T-helper 2 cell treated with Interferon-gamma antibody and Interleukin-4, amounts not matched to agents 100 ng/mL and 5 ng/mL, for 36 hours (primary cell): ENCODE results near the gene MAPK14. TPM values are rescaled to one million over a fixed set of nuclear protein-coding genes. Genes with fewer than 3 reads are reported as not detected.
"Not testable (repeated sequence)": the region's sequence is repeated elsewhere in the genome, so short reads cannot be mapped to it uniquely, and the experiment has no call there.

Experiments used
- intact Hi-C: fragments of 100-400 bp; cut with micrococcal nuclease; formaldehyde crosslinking; loops from one replicate; pipeline ENCODE4 v1.15.1; 2023
- total RNA-seq: library from RNA; stranded (reverse); gene quantifications from 2 replicates; pipeline ENCODE4 v1.2.3, GENCODE V29; 2022

Gene MAPK14
- 59.7 and 62.1 TPM in 2 replicates for total RNA-seq

GRCh38 chr6:36027501-36028087 lies at the start of gene MAPK14:
TSS of gene MAPK14 (plus strand) at chr6:36027808. CDS start at chr6:36028158, 350 bp downstream.
- intact Hi-C loops = loop anchor here (1.0 to 5.0 kb wide), 8 partner anchors 68 to 415 kb away; partner anchors contain the start of genes BRPF3, KCTD20 and PXT1

GRCh38 chr6:35980126-35980525 lies 47.5 kb upstream of the MAPK14 start:
- intact Hi-C loops = not testable (repeated sequence)

- intact Hi-C loops = no loop called here
These were observed 46.5 kb upstream of the MAPK14 start for GRCh38 chr6:35980991-35981645.

GRCh38 chr6:35984701-35985100 lies 42.9 kb upstream of the MAPK14 start:
- intact Hi-C loops = no loop called here

- intact Hi-C loops = not testable (repeated sequence)
These were observed 39.6 kb upstream of the MAPK14 start for GRCh38 chr6:35988047-35988446.

GRCh38 chr6:35993150-35993549 lies 34.5 kb upstream of the MAPK14 start:
- intact Hi-C loops = no loop called here

GRCh38 chr6:36000451-36000850 lies 27.2 kb upstream of the MAPK14 start:
- intact Hi-C loops = no loop called here

GRCh38 chr6:36015666-36016065 lies 11.9 kb upstream of the MAPK14 start:
- intact Hi-C loops = no loop called here

- intact Hi-C loops = no loop called here
These were observed 9.3 kb upstream of the MAPK14 start for GRCh38 chr6:36018339-36018738.

- intact Hi-C loops = no loop called here
These were observed 8.4 kb upstream of the MAPK14 start for GRCh38 chr6:36019167-36019566.

- intact Hi-C loops = no loop called here
These were observed 7.5 kb upstream of the MAPK14 start for GRCh38 chr6:36020154-36020553.

GRCh38 chr6:36023996-36024795 lies 3.4 kb upstream of the MAPK14 start, which contains the start of gene SLC26A8:
TSS of gene SLC26A8 (minus strand) at chr6:36024641. CDS start at chr6:36019707, 4,934 bp downstream.
- intact Hi-C loops = no loop called here

GRCh38 chr6:36025260-36025931 lies 2.2 kb upstream of the MAPK14 start:
- intact Hi-C loops = loop anchor here (5.0 kb wide), 1 partner anchor 417 kb away; the partner anchor contains the start of genes KCTD20 and PXT1

- intact Hi-C loops = loop anchor here (5.0 kb wide), 1 partner anchor 416 kb away; the partner anchor contains the start of genes KCTD20 and PXT1
These were observed 1.7 kb upstream of the MAPK14 start for GRCh38 chr6:36025932-36026327.

- intact Hi-C loops = loop anchor here (5.0 kb wide), 1 partner anchor 414 kb away; the partner anchor contains the start of genes KCTD20 and PXT1
These were observed 674 bp downstream of the MAPK14 start for GRCh38 chr6:36028088-36028876.

GRCh38 chr6:36028877-36029324 lies 1.3 kb downstream of the MAPK14 start:
- intact Hi-C loops = loop anchor here (5.0 kb wide), 1 partner anchor 413 kb away; the partner anchor contains the start of genes KCTD20 and PXT1

GRCh38 chr6:36029464-36029863 lies 1.9 kb downstream of the MAPK14 start:
- intact Hi-C loops = loop anchor here (5.0 kb wide), 1 partner anchor 413 kb away; the partner anchor contains the start of genes KCTD20 and PXT1

- intact Hi-C loops = no loop called here
These were observed 4.7 kb downstream of the MAPK14 start for GRCh38 chr6:36032261-36032660.

- intact Hi-C loops = not testable (repeated sequence)
These were observed 5.5 kb downstream of the MAPK14 start for GRCh38 chr6:36033144-36033543.

- intact Hi-C loops = no loop called here
These were observed 6.3 kb downstream of the MAPK14 start for GRCh38 chr6:36033935-36034334.
